ENCODE data around the gene PLEKHA5. TPM values are rescaled to one million over a fixed set of nuclear protein-coding genes. Genes with fewer than 3 reads are reported as not detected.

Gene PLEKHA5
- total RNA-seq, 4 donors from 2014 or later = 12.6 to 195 (median 49.6) TPM

GRCh38 chr12:19095756-19096480, 33.6 kb upstream of the PLEKHA5 start:
- TF ChIP-seq POLR2A (IDR thresholded peaks at IDR 0.05) = no peak
- no peak for TF ChIP-seq CTCF (IDR thresholded peaks at IDR 0.05)
- H3K27ac ChIP-seq = no peak overlapping the region
- H3K4me3 ChIP-seq = no peak overlapping the region
- no peaks in the 10 kb centered on the region for H3K27me3 ChIP-seq
- intact Hi-C loops (cut with DNase I; ENCODE audit: low total_unique reads) = no loop called here
- no peak for DNase-seq
- H3K36me3 ChIP-seq = no peaks in the 10 kb centered on the region
- no peaks in the 10 kb centered on the region for H3K9me3 ChIP-seq
- H3K4me1 ChIP-seq = no peaks in the 10 kb centered on the region

- Histone ChIP-seq H3K27me3 (no peaks in the 10 kb centered on the region), H3K36me3 (no peaks in the 10 kb centered on the region), H3K27ac (no peak overlapping the region), H3K9me3 (no peaks in the 10 kb centered on the region), H3K4me3 (no peak overlapping the region), H3K4me1 (no peaks in the 10 kb centered on the region)
- intact Hi-C loops (cut with DNase I; ENCODE audit: low total_unique reads) = no loop called here
- TF ChIP-seq CTCF (IDR thresholded peaks at IDR 0.05) (no peak), POLR2A (IDR thresholded peaks at IDR 0.05) (no peak)
- no peak for DNase-seq
Observed at GRCh38 chr12:19105463-19105862, 24.1 kb upstream of the PLEKHA5 start.

GRCh38 chr12:19107750-19108149, 21.8 kb upstream of the PLEKHA5 start:
- intact Hi-C loops (cut with DNase I; ENCODE audit: low total_unique reads) = no loop called here
- no peaks in the 10 kb centered on the region for H3K9me3 ChIP-seq
- TF ChIP-seq CTCF (IDR thresholded peaks at IDR 0.05) = no peak
- TF ChIP-seq POLR2A (IDR thresholded peaks at IDR 0.05) = no peak
- no peaks in the 10 kb centered on the region for H3K4me1 ChIP-seq
- no peak overlapping the region for H3K4me3 ChIP-seq
- H3K27ac ChIP-seq = no peak overlapping the region
- no peaks in the 10 kb centered on the region for H3K27me3 ChIP-seq
- no peak for DNase-seq
- H3K36me3 ChIP-seq = no peaks in the 10 kb centered on the region

- Histone ChIP-seq H3K4me3 (no peak overlapping the region), H3K36me3 (no peaks in the 10 kb centered on the region), H3K27ac (no peak overlapping the region), H3K27me3 (no peaks in the 10 kb centered on the region), H3K9me3 (no peaks in the 10 kb centered on the region), H3K4me1 (no peaks in the 10 kb centered on the region)
- no peak for DNase-seq
- TF ChIP-seq POLR2A (IDR thresholded peaks at IDR 0.05) (no peak), CTCF (IDR thresholded peaks at IDR 0.05) (no peak)
- intact Hi-C loops (cut with DNase I; ENCODE audit: low total_unique reads) = no loop called here
Observed at GRCh38 chr12:19110221-19110940, 19.2 kb upstream of the PLEKHA5 start.

- H3K4me1 ChIP-seq = no peaks in the 10 kb centered on the region
- intact Hi-C loops (cut with DNase I; ENCODE audit: low total_unique reads) = no loop called here
- H3K36me3 ChIP-seq = no peaks in the 10 kb centered on the region
- H3K4me3 ChIP-seq = no peak overlapping the region
- H3K27ac ChIP-seq = no peak overlapping the region
- DNase-seq = no peak
- TF ChIP-seq CTCF (IDR thresholded peaks at IDR 0.05) (no peak), POLR2A (IDR thresholded peaks at IDR 0.05) (no peak)
- no peaks in the 10 kb centered on the region for H3K27me3 ChIP-seq
- no peaks in the 10 kb centered on the region for H3K9me3 ChIP-seq
Observed at GRCh38 chr12:19113464-19113863, 16.1 kb upstream of the PLEKHA5 start.
